Effector memory CD4-positive, alpha-beta T cell (primary cell): ENCODE measurements around the gene NDUFS5.
"Not testable (repeated sequence)": the region's sequence is repeated elsewhere in the genome, so short reads cannot be mapped to it uniquely, and the experiment has no call there.

ENCODE experiments used
- DNase-seq, 3 donors: peaks; one replicate each; pipeline ENCODE4 v3.0.0-alpha.2; 2020
- H3K27ac ChIP-seq: 2 replicates; pipeline ENCODE4 v1.7.0; 2013; ENCODE audit warnings: mild to moderate bottlenecking, low read length, moderate library complexity; ENCODE audit not compliant: insufficient read depth, poor library complexity, severe bottlenecking
- H3K27me3 ChIP-seq: replicated peaks from 2 replicates; pipeline ENCODE4 v1.7.0; 2013; ENCODE audit warnings: mild to moderate bottlenecking, low read length; ENCODE audit not compliant: insufficient read depth, control insufficient read depth, poor library complexity, severe bottlenecking
- H3K36me3 ChIP-seq: 2 replicates; pipeline ENCODE4 v1.7.0; 2013; ENCODE audit warnings: mild to moderate bottlenecking, low read length, moderate library complexity; ENCODE audit not compliant: control insufficient read depth, insufficient read depth
- H3K4me1 ChIP-seq: 2 replicates; pipeline ENCODE4 v1.7.0; 2013; ENCODE audit warnings: low read length, mild to moderate bottlenecking; ENCODE audit not compliant: control insufficient read depth, insufficient read depth, poor library complexity, severe bottlenecking
- H3K4me3 ChIP-seq: 2 replicates; pipeline ENCODE4 v1.7.0; 2013; ENCODE audit warnings: low read length, low read depth, mild to moderate bottlenecking; ENCODE audit not compliant: insufficient read depth, poor library complexity, severe bottlenecking
- H3K9me3 ChIP-seq: 2 replicates; pipeline ENCODE4 v1.7.0; 2013; ENCODE audit warnings: mild to moderate bottlenecking, low read length, moderate library complexity; ENCODE audit not compliant: control insufficient read depth

The NDUFS5 gene

DNA sequence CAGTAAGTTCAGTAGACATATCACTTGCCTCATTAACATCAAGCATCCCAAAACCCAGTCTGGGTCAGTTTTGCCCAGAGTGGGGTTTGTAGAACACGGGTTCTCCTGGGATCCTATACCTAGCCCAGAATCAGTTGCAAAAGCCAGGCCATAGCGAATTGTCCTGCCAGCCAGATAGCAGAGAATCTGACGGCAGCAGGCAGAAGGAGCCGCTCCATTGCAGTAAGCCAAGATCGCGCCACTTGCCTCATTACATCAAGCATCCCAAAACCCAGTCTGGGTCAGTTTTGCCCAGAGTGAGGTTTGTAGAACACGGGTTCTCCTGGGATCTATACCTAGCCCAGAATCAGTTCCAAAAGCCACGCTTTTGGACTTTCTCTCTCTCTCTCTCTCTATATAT, 19.1 kb downstream of the NDUFS5 start:
- H3K27me3 ChIP-seq, result no peaks in the 10 kb centered on the region
- H3K4me1 ChIP-seq, result no peaks in the 10 kb centered on the region
- H3K36me3 ChIP-seq, result no peaks in the 10 kb centered on the region
- no peak for DNase-seq
- no peak overlapping the region for H3K4me3 ChIP-seq
- H3K9me3 ChIP-seq, result no peaks in the 10 kb centered on the region
- no peak overlapping the region for H3K27ac ChIP-seq

DNA sequence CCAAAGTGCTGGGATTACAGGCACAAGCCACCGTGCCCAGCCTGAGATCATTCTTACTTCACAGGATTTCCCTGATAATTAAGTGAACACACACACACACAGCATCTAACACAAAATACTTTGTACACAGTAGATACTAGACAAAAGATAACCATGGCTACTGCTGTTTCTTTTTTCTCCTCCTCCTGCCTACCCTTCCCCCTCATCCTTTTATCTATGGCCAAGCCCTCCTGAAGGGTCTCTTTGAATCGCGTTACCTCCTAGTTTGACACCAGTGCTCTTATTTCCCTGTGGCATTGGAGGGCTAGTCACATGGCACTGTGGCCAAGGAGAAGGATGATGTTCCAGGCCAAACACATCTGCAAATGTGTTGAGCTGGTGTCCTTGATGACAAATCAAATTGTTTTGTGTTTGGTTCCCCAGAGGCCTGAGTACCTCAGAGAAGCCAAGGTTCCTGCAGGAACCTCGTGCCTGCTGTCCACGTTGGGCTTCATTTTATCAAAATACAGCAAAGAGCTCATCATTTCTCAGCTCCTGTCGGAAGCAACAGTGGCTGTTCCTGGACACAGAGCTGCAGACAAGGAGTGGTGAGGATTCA, 20.6 kb downstream of the NDUFS5 start:
- no peak overlapping the region for H3K4me3 ChIP-seq
- no peaks in the 10 kb centered on the region for H3K9me3 ChIP-seq
- H3K36me3 ChIP-seq, result no peaks in the 10 kb centered on the region
- H3K4me1 ChIP-seq, result no peaks in the 10 kb centered on the region
- H3K27ac ChIP-seq, result no peak overlapping the region
- H3K27me3 ChIP-seq, result no peaks in the 10 kb centered on the region
- no peak for DNase-seq

DNA sequence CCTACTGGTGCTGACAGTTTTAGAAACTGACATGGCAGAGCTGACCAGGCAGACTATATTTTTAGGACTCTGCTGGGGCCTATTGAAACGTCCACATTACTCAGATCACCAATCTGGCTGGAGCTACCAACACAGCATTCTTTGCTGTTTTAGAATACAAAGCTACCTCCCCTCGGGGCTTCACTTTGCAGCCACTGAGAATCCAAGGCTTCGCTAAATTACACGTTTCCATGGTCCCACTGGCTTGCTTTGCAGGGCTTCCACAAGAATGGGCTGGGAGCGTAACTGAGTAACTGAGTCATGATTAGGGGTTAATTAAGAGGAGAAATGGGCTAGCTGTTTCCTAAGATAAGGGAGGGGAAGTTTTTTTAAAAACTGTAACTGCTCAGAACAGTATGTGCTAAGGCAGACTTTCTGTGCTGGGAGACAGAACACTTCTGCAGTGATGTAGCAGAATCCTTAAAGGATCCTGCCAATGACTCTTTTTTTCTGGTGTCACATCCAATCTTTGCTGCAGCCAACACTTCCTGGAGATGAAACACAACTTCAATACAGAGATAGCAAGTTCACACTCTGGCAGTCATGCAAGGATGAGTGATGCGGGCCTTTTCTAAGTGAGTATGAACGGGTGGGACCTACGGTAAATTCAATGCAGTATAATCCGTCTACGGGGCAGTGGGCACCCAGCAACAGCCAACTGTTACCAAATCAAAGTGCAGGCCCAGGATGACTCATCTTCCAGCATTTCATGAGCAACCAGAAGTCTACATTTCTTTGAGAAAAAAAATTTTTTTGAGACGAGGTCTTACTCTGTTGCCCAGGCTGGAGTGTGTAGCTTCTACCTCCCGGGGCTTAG, 21.5 kb downstream of the NDUFS5 start:
- H3K9me3 ChIP-seq, result no peaks in the 10 kb centered on the region
- no peaks in the 10 kb centered on the region for H3K36me3 ChIP-seq
- H3K27ac ChIP-seq, result no peak overlapping the region
- H3K4me3 ChIP-seq, result no peak overlapping the region
- no peaks in the 10 kb centered on the region for H3K4me1 ChIP-seq
- DNase-seq, result no peak
- no peaks in the 10 kb centered on the region for H3K27me3 ChIP-seq

DNA sequence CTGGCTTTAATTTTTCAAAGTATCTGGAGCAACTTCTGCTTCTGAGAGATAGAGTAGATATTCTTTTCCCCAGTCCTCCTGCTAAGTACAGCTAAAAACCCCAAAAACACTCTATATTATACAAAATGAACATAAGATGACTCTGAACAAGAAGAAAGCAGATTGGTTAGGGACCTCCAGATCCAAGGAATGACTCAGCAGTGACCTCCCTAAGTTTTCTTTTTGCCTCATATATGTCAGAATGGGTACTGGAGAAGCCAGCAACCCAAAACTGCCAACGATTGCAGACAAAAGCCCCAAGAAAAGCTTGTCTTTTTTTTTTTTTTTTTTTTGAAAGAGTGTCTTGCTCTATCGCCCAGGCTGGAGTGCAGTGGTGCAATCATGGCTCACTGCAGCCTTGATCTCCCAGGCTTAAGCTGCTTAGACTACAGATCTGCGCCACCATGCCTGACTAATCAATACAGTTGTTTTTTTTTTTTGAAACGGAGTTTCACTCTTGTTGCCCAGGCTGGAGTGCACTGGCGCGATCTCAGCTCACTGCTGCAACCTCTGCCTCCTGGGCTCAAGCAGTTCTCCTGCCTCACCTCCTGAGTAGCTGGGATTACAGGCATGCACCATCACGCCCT, 22.7 kb downstream of the NDUFS5 start:
- Histone ChIP-seq H3K27ac (no peak overlapping the region), H3K4me1 (no peaks in the 10 kb centered on the region), H3K36me3 (no peaks in the 10 kb centered on the region), H3K4me3 (no peak overlapping the region), H3K9me3 (no peaks in the 10 kb centered on the region), H3K27me3 (no peaks in the 10 kb centered on the region)
- no peak for DNase-seq

DNA sequence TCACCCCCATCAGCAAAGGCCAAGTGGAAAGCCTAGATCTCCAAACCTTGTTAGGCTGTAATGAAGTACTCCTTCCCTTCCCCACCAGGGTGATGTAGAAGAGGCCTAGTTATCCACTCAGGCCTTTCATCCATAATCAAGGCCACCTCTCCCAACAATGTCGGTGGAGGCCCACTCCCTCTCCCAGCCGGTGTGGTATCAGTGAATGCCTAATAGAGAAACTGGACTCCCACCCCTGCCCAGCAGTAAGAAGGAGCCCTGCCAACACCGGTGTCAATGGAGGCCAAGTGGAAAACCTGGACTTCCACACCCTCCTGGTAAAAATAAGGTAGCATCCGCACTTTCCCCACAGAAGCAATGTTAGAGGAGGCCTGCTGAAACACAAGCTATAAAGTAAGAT, 23.9 kb downstream of the NDUFS5 start:
- Histone ChIP-seq H3K27me3 (no peaks in the 10 kb centered on the region), H3K4me1 (no peaks in the 10 kb centered on the region), H3K36me3 (no peaks in the 10 kb centered on the region), H3K27ac (no peak overlapping the region), H3K4me3 (no peak overlapping the region), H3K9me3 (no peaks in the 10 kb centered on the region)
- DNase-seq, result no peak

DNA sequence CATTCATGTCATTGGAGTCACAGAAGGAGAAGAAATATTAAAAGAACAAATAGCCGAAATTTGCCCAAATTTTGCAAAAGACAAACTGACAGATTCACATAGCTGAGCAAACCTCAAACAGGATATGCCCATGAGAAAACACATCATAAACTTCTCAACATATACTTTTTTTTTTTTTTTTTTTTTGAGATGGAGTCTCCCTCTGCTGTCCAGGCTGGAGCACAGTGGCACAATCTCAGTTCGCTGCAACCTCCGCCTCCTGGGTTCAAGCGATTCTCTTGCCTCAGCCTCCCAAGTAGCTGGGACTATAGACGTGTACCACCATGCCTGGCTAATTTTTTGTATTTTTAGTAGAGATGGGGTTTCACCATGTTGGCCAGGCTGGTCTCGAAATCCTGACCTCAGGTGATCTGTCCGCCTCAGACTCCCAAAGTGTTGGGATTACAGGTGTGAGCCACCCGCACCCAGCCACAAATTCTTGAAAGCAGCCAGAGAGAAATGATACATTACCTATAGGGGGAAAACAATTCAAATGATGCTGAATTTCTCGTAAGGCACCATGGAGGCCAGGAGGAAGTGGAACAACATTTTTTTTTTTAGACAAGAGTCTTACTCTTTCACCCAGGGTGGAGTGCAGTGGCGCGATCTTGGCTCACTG, 25.2 kb downstream of the NDUFS5 start:
- not testable (repeated sequence) for H3K27me3 ChIP-seq, H3K4me1 ChIP-seq, H3K9me3 ChIP-seq, H3K4me3 ChIP-seq, DNase-seq, H3K36me3 ChIP-seq, H3K27ac ChIP-seq

DNA sequence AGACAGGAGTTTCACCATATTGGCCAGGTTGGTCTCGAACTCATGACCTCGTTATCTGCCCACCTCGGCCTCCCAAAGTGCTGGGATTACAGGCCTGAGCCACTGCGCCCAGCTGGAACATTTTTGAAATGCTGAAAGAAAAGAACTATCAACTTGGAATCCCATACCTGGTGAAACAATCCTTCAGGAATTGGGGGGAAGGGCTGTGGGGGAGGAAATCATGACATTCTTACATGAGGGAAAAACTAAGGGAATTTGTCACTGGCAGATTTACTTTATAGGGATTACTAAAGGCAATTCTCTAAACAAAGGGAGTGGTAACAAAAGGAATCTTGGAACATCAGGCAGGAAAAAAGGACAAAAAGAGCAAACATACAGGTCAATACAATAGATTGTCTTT, 25.8 kb downstream of the NDUFS5 start:
- Histone ChIP-seq H3K9me3 (no peaks in the 10 kb centered on the region), H3K4me1 (no peaks in the 10 kb centered on the region), H3K36me3 (no peaks in the 10 kb centered on the region), H3K27me3 (no peaks in the 10 kb centered on the region), H3K27ac (no peak overlapping the region), H3K4me3 (no peak overlapping the region)
- DNase-seq, result no peak

DNA sequence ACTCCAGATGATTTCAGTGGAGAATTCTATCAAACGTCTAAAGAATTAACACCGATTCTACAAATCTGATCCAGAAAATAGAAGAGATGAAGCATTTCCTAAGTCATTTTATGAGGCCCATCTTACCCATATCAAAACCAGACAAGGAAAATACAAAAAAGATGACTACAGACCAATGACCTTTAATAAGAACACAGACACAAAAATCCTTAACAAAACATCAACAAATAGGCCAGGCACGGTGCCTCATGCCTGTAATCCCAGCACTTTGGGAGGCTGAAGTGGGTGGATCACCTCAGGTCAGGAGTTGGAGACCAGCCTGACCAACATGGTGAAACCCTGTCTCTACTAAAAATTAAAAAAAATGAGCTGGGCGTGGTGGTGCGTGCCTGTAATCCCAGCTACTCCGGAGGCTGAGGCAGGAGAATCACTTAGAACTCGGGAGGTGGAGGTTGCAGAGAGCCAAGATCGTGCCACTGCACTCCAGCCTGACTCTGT, 29.1 kb downstream of the NDUFS5 start:
- not testable (repeated sequence) for H3K4me3 ChIP-seq, H3K27ac ChIP-seq, H3K4me1 ChIP-seq

DNA sequence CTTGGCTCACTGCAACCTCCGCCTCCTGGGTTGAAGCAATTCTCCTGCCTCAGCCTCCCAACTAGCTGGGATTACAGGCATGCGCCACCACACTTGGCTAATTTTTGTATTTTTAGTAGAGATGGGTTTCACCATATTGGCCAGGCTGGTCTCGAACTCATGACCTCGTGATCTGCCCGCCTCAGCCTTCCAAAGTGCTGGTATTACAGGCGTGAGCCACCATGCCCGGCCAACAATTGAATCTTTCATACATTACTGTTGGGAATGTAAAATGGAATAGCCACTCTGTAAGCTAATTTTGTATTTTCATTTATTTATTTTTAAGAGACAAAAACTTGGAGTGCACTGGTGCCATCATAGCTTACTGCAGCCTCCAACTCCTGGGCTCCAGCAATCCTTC, 35.4 kb downstream of the NDUFS5 start:
- not testable (repeated sequence) for H3K4me3 ChIP-seq, H3K9me3 ChIP-seq, H3K4me1 ChIP-seq, H3K36me3 ChIP-seq, H3K27ac ChIP-seq, DNase-seq, H3K27me3 ChIP-seq

More for the DNA sequence above, 29.1 kb downstream of the NDUFS5 start:
- not testable (repeated sequence) for H3K36me3 ChIP-seq, DNase-seq, H3K9me3 ChIP-seq, H3K27me3 ChIP-seq
